ENCODE data around the gene GCHFR.

The GCHFR gene

GRCh38 chr15:40808861-40809450 lies 45.1 kb downstream of the GCHFR start:
- DNase-seq (ENCODE audit: low spot score): no peak

- DNase-seq (ENCODE audit: low spot score): no peak
Observed at GRCh38 chr15:40812721-40813425, 49.0 kb downstream of the GCHFR start.

GRCh38 chr15:40815042-40815698 lies 51.3 kb downstream of the GCHFR start:
- DNase-seq (ENCODE audit: low spot score): no peak

All from germinal center (tissue), 1 donor.